Esophagus muscularis mucosa (tissue), 4 donors: ENCODE results near the gene RBPJL. TPM values are rescaled to one million over a fixed set of nuclear protein-coding genes. Genes with fewer than 3 reads are reported as not detected.
A peak's percentile ranks its signal among the peaks of the same experiment; 100 is the strongest.

Source experiments
- DNase-seq: peaks from one replicate; pipeline ENCODE4 v3.0.0-alpha.2; 2017; ENCODE audit errors: extremely low spot score
- H3K27ac ChIP-seq, 4 donors: fragments of 200-600 bp; sonication (generic); replicated peaks in 1 of 4; 1 replicate in 3 of 4; 2 replicates in 1 of 4; pipeline ENCODE4 v1.5.1; 2016 to 2019; ENCODE audit warnings: mild to moderate bottlenecking in 1 of 4
- H3K27me3 ChIP-seq, 4 donors: fragments of 200-600 bp; sonication (generic); one replicate each; pipeline versions ENCODE4 v1.5.1 to v1.6.0; 2016 to 2019
- H3K36me3 ChIP-seq, 4 donors: fragments of 200-600 bp; sonication (generic); one replicate each; pipeline ENCODE4 v1.5.1; 2016 to 2019
- H3K4me1 ChIP-seq, 4 donors: fragments of 200-600 bp; sonication (generic); one replicate each; pipeline ENCODE4 v1.5.1; 2016 to 2019
- H3K4me3 ChIP-seq, 4 donors: fragments of 200-600 bp; sonication (generic); 1 replicate in 2 of 4; 2 replicates in 2 of 4; pipeline ENCODE4 v1.5.1; 2016 to 2019; ENCODE audit warnings: mild to moderate bottlenecking in 4 of 4, moderate library complexity in 1 of 4
- H3K9me3 ChIP-seq, 4 donors: fragments of 200-600 bp; sonication (generic); 1 replicate in 3 of 4; 2 replicates in 1 of 4; pipeline ENCODE4 v1.5.1; 2016 to 2019
- EP300 ChIP-seq: sonication (generic); formaldehyde crosslinking; IDR thresholded peaks from one replicate; pipeline ENCODE4 v1.6.1; 2017; ENCODE audit warnings: antibody characterized with exemption
- POLR2A ChIP-seq: fragments of 450-650 bp; IDR thresholded peaks from one replicate; pipeline ENCODE4 v1.6.1; 2017; ENCODE audit warnings: antibody characterized with exemption, moderate library complexity, mild to moderate bottlenecking, low read depth
- POLR2AphosphoS5 ChIP-seq, 2 donors: sonication (generic); formaldehyde crosslinking; IDR thresholded peaks; one replicate each; pipeline ENCODE4 v1.6.1; 2017; ENCODE audit warnings: antibody characterized with exemption in 2 of 2
- WGBS: methylation state at CpG from one replicate; pipeline ENCODE4 v1.1.5; 2018; 5-methylcytosine and 5-hydroxymethylcytosine counted together
- intact Hi-C: fragments of 100-400 bp; cut with DNase I; formaldehyde crosslinking; loops from one replicate; pipeline ENCODE4 v1.15.1; 2023
- total RNA-seq, 4 donors: library from RNA; depleted of rRNA; stranded (reverse); fragments of >200 nt; gene quantifications; one replicate each; pipeline versions ENCODE4 v1.1.0 to v1.2.1, GENCODE V29; 2016
- TF ChIP-seq, protein P1 (sequence below), 3 experiments: fragments of 200-600 bp in 2 of 3; fragments of 450-650 bp in 1 of 3; sonication (generic) in 2 of 3; IDR thresholded peaks; one replicate each; pipeline ENCODE4 v1.5.1; 2017 to 2019; ENCODE audit warnings: antibody characterized with exemption in 3 of 3, mild to moderate bottlenecking in 2 of 3, moderate library complexity in 1 of 3

The RBPJL gene
- total RNA-seq, 4 donors from 2014 or later, result not detected

DNA sequence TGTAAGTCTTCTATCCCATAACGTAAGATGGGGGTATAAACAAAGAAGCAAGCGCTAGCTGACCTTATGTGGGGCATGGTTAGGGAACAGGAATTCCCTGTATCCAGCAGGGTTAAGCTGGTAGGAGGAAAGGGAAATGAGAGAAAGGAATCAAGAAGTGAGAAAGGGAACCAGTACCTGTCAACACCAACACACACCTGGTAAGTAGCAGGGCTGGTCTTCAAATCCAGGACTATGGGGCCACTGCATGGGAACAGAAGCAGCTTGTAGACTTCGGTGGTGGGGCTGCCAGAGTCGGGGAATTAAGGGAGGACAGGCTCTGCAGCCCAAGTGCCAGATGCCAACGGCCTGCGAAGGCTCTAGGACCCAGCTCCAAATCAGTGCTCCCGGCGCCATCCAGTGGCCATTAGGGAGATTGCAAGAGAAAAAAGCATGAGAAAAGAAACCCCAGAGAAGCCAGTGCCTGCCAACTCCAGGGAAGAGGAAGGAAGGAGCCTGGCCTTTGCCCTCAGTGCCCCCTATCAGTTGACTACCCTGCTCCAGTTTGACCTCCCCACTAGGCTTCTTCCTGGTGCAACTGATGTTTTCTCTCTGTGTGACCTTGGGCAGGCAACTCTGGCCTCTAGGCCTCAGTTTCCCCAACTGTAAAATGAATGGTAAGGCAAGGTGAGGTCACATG is 15.8 kb upstream of the RBPJL start:
- no peak for TF ChIP-seq EP300
- TF ChIP-seq, protein P1, sequence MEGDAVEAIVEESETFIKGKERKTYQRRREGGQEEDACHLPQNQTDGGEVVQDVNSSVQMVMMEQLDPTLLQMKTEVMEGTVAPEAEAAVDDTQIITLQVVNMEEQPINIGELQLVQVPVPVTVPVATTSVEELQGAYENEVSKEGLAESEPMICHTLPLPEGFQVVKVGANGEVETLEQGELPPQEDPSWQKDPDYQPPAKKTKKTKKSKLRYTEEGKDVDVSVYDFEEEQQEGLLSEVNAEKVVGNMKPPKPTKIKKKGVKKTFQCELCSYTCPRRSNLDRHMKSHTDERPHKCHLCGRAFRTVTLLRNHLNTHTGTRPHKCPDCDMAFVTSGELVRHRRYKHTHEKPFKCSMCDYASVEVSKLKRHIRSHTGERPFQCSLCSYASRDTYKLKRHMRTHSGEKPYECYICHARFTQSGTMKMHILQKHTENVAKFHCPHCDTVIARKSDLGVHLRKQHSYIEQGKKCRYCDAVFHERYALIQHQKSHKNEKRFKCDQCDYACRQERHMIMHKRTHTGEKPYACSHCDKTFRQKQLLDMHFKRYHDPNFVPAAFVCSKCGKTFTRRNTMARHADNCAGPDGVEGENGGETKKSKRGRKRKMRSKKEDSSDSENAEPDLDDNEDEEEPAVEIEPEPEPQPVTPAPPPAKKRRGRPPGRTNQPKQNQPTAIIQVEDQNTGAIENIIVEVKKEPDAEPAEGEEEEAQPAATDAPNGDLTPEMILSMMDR (IDR thresholded peaks at IDR 0.05), result peak; percentile 67 to 90 (median 72)
- intact Hi-C loops, result loop anchor here (5.0 kb wide), 1 partner anchor 249 kb away; no protein-coding TSS in a partner anchor
- Histone ChIP-seq H3K4me1 (peaks cover 15 to 26% (median 22%) of the 10 kb centered on the region in 4 donors), H3K9me3 (no peaks in the 10 kb centered on the region), H3K27ac (no peak overlapping the region), H3K4me3 (no peak overlapping the region), H3K36me3 (no peaks in the 10 kb centered on the region), H3K27me3 (peaks cover 0 to 36% (median 8%) of the 10 kb centered on the region in 4 donors)
- no peak for DNase-seq
- 30% methylated on average over 8 of the region's 8 CpGs for WGBS

DNA sequence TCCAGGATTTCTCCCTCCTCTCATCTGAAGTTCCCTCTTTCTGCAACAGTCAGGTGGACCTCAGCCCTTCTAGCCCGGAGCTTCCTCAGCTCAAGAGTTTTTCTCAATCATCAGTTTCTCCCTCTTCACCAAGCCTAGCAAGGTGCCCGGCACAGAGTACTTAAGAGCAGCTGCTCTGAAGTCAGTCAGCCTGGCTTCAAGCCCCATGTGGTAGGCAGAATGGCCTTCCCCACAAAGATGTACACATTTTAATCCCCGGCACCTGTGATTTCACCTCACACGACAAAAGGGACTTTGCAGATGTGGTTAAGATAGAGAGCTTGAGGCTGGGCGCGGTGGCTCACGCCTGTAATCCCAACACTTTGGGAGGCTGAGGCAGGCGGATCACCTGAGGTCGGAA is 15.1 kb upstream of the RBPJL start:
- H3K27ac ChIP-seq, result no peak overlapping the region
- TF ChIP-seq, protein P1 (IDR thresholded peaks at IDR 0.05), result no peak
- H3K4me1 ChIP-seq, result peaks cover 15 to 26% (median 22%) of the 10 kb centered on the region in 4 donors
- intact Hi-C loops, result loop anchor here (5.0 kb wide), 1 partner anchor 249 kb away; no protein-coding TSS in a partner anchor
- H3K9me3 ChIP-seq, result no peaks in the 10 kb centered on the region
- H3K27me3 ChIP-seq, result peaks cover 0 to 41% (median 8%) of the 10 kb centered on the region in 4 donors
- no peak overlapping the region for H3K4me3 ChIP-seq
- H3K36me3 ChIP-seq, result no peaks in the 10 kb centered on the region
- DNase-seq, result no peak
- WGBS, result 94% methylated on average over 9 of the region's 9 CpGs

DNA sequence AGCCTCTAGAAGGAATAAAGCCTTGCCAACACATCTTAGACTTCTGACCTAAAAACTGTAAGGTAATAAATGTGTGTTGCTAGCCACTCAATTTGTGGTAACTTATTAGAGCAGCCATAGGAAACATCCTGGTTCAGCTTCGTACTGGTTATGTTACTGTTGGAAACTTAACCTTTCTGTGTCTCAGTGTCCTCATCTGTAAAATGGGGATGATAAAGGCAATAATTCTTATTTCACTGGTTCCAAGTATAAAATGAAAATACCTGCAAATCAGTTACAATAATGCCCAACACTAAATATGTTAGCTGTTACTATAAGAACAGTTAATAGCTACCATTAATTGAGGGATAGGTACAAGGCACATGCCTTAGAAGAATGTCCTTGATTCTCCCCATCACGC is 14.3 kb upstream of the RBPJL start:
- intact Hi-C loops, result loop anchor here (5.0 kb wide), 1 partner anchor 250 kb away; no protein-coding TSS in a partner anchor
- Histone ChIP-seq H3K27ac (no peak overlapping the region), H3K27me3 (peaks cover 0 to 42% (median 8%) of the 10 kb centered on the region in 4 donors), H3K4me1 (peaks cover 15 to 26% (median 22%) of the 10 kb centered on the region in 4 donors), H3K36me3 (no peaks in the 10 kb centered on the region), H3K4me3 (no peak overlapping the region), H3K9me3 (no peaks in the 10 kb centered on the region)
- DNase-seq, result no peak
- TF ChIP-seq POLR2A (no peak), POLR2AphosphoS5 (IDR thresholded peaks at IDR 0.05) (no peak), EP300 (no peak)
- TF ChIP-seq, protein P1 (IDR thresholded peaks at IDR 0.05), result no peak
- WGBS, result 76% methylated on average over 2 of the region's 2 CpGs

DNA sequence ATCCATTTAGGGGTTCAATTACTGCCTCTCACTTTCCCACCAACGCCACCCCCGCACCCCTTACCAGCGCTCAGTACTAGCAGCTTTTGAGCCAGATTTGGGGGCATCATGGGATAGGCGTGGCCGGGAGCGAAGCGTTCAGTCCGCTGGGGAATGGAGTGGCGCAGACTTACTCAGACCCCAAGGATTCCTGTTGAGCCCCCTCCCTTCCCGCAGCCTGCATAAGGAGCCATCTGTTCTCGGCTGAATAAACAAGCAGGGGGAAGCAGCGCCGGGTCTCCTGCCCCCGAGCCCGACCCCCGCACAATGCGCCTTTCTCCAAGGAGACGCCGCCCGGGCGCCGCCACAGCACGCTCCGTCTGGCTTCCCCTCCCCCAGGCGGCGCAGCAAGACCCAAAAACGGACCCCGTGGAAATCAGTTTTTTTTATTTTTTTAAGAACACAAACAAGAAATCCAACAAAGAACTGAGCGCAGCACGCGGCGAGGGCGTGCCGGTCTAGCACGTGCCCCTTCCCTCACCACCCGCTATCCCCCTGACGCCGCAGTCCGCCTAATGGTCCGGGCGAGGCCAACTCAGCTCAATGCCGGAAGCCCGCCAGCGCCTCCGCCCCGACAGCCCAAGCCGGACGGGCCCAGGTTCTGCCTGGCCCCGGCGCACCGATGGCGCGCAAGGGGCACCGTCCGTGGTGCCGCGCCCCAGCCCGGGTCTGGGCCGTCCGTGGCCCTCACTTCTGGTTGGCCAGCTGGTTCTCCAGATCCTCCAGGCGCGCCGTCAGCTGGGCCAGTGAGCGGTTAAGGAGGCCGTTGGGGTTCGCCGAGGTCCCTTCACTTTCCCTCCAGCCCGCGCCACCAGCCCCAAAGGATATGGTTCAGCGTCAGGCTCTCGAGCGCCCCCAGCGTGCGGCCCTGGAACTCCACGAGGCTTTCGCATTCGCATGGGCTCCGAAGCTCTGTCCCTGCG is 13.3 kb upstream of the RBPJL start:
- Histone ChIP-seq H3K27me3 (peaks cover 0 to 51% (median 8%) of the 10 kb centered on the region in 4 donors), H3K9me3 (no peaks in the 10 kb centered on the region), H3K4me3 (peak overlapping the region; percentile 56 to 74 (median 60)), H3K4me1 (peaks cover 15 to 26% (median 22%) of the 10 kb centered on the region in 4 donors), H3K27ac (peak overlapping the region in 2 of 4 donors; percentile 44 to 53), H3K36me3 (no peaks in the 10 kb centered on the region)
- intact Hi-C loops, result loop anchor here (5.0 kb wide), 1 partner anchor 251 kb away; no protein-coding TSS in a partner anchor
- no peak for TF ChIP-seq POLR2A
- TF ChIP-seq, protein P1 (IDR thresholded peaks at IDR 0.05), result peak; percentile 82 to 100 (median 87)
- TF ChIP-seq POLR2AphosphoS5 (IDR thresholded peaks at IDR 0.05), result peak in 1 of 2 donors; percentile 14
- no peak for TF ChIP-seq EP300
- peak; percentile 97 for DNase-seq
- WGBS, result 2% methylated on average over 41 of the region's 79 CpGs
